Astrocyte of the spinal cord (primary cell): ENCODE results near the gene DZIP1.
A peak's percentile ranks its signal among the peaks of the same experiment; 100 is the strongest.
"Not testable (repeated sequence)": the region's sequence is repeated elsewhere in the genome, so short reads cannot be mapped to it uniquely, and the experiment has no call there.

ENCODE experiments used
- DNase-seq: peaks from one replicate; pipeline ENCODE4 v3.0.0; 2011; ENCODE audit warnings: low read depth, low spot score
- H3K4me3 ChIP-seq: 2 replicates; pipeline ENCODE4 v1.5.1; 2011; ENCODE audit warnings: low read depth, mild to moderate bottlenecking, low read length, moderate library complexity
- CTCF ChIP-seq: IDR thresholded peaks from 2 replicates; pipeline ENCODE4 v1.5.1; 2012; ENCODE audit warnings: low read depth, mild to moderate bottlenecking, low read length, inconsistent platforms
- in situ Hi-C: cut with HindIII; loops from 2 replicates; pipeline ENCODE4 v1.10.0; 2017; ENCODE audit warnings: low sequenced_read_pairs

The DZIP1 gene, protein sequence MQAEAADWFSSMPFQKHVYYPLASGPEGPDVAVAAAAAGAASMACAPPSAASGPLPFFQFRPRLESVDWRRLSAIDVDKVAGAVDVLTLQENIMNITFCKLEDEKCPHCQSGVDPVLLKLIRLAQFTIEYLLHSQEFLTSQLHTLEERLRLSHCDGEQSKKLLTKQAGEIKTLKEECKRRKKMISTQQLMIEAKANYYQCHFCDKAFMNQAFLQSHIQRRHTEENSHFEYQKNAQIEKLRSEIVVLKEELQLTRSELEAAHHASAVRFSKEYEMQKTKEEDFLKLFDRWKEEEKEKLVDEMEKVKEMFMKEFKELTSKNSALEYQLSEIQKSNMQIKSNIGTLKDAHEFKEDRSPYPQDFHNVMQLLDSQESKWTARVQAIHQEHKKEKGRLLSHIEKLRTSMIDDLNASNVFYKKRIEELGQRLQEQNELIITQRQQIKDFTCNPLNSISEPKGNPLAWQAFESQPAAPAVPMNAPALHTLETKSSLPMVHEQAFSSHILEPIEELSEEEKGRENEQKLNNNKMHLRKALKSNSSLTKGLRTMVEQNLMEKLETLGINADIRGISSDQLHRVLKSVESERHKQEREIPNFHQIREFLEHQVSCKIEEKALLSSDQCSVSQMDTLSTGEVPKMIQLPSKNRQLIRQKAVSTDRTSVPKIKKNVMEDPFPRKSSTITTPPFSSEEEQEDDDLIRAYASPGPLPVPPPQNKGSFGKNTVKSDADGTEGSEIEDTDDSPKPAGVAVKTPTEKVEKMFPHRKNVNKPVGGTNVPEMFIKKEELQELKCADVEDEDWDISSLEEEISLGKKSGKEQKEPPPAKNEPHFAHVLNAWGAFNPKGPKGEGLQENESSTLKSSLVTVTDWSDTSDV

GRCh38 chr13:95644601-95645052 lies at the start of gene DZIP1:
TSS of gene DZIP1 (minus strand) at chr13:95644706. CDS start at chr13:95642029, 2,677 bp downstream.
- DNase-seq = peak; percentile 87
- H3K4me3 ChIP-seq = peak within 1 kb of the TSS; percentile 71
- TF ChIP-seq CTCF = no peak
- in situ Hi-C loops = no loop called here

GRCh38 chr13:95690986-95691385 lies 46.5 kb upstream of the DZIP1 start:
- H3K4me3 ChIP-seq, in situ Hi-C loops, DNase-seq: not testable (repeated sequence)

- TF ChIP-seq CTCF = no peak
- in situ Hi-C loops = no loop called here
- H3K4me3 ChIP-seq = no peak overlapping the region
- no peak for DNase-seq
Measured at GRCh38 chr13:95689582-95689926, 45.0 kb upstream of the DZIP1 start.

DNA sequence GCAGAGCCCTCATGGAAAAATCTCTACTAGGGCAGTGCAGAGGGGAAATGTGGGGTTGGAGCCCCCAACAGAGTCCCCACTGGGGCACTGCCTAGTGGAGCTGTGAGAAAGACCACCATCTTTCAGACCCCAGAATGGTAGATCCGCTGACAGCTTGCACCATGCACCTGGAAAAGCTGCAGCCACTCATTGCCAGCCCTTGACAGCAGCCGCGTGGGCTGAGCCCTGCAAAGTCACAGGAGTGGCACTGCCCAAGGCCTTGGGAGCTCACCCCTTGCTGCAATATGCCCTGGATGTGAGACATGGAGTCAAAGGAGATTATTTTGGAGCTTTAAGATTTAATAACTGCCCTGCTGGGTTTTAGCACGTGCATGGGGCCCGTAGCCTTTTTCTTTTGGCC lies 40.5 kb upstream of the DZIP1 start:
- in situ Hi-C loops = not testable (repeated sequence)

DNA sequence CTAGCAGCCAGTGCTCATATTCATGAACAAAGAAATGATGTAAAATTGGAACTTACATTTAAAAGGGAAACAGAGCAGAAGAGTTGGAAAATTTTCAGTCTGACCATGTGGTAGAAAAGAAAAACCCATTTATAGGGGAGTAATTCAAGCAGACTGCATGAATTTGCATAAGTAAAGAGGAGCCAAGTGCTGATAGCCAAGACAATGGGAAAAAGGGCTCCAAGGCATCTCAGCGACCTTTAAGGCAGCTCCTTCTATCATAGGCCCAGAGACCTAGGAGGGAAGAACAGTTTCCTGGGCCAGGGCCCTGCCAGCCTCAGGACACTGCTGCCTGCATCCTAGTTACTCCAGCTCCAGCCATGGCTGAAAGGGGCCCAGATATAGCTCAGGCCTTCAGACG lies 39.9 kb upstream of the DZIP1 start:
- TF ChIP-seq CTCF = no peak
- in situ Hi-C loops = no loop called here
- no peak overlapping the region for H3K4me3 ChIP-seq
- no peak for DNase-seq

More for the DNA sequence above, 40.5 kb upstream of the DZIP1 start:
- not testable (repeated sequence) for H3K4me3 ChIP-seq, DNase-seq

GRCh38 chr13:95679722-95680121 lies 35.2 kb upstream of the DZIP1 start:
- in situ Hi-C loops = no loop called here
- TF ChIP-seq CTCF = no peak
- DNase-seq = no peak
- H3K4me3 ChIP-seq = no peak overlapping the region

- no peak overlapping the region for H3K4me3 ChIP-seq
- TF ChIP-seq CTCF = no peak
- in situ Hi-C loops = no loop called here
- DNase-seq = no peak
Measured at GRCh38 chr13:95678967-95679366, 34.5 kb upstream of the DZIP1 start.
